NCI-H2227 treated with DMSO at 0.1 percent for 48 hours (cell line): ENCODE results near the gene EPHB4.
"Not testable (repeated sequence)": the region's sequence is repeated elsewhere in the genome, so short reads cannot be mapped to it uniquely, and the experiment has no call there.

Experiments
- DNase-seq: peaks from one replicate; lab custom pipeline; 2025; lab: John Stamatoyannopoulos, UW

Gene EPHB4

DNA sequence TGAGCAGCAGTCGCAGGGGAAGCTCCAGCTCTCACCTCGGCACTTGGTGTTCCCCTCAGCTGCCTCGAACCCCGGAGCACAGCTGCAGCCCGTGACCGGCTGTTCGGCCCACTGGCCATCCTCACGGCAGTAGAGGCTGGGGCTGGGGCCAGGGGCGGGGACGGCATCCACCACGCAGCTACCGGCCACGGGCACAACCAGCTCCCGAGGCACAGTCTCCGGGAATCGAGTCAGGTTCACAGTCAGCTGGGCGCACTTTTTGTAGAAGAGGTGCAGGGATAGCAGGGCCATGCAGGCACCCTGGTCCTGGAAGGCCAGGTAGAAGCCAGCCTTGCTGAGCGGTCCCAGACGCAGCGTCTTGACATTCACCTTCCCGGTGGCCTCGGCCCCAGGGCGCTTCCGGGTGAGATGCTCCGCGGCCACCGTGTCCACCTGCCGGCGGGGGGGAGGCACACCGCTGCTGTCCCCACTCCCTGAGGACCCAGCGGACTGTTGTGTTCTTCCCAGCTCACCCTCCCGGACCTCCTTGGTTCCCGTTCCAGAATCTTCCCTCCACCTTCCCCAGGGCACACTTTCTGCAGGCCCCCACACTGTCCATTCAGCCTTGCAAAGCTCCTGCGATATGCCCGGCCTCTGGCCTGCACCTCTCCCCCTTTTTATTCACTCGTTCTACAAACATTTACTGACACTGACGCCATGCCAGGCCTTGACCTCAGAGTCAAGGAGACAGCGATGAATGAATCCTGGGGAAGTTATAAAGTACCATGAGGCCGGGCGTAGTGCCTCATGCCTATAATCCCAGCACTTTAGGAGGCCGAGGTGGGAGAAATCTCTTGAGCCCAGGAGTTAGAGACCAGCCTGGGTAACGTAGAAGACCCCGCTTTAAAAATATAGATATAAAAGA lies 4.8 kb downstream of the EPHB4 start:
- DNase-seq, result no peak

DNA sequence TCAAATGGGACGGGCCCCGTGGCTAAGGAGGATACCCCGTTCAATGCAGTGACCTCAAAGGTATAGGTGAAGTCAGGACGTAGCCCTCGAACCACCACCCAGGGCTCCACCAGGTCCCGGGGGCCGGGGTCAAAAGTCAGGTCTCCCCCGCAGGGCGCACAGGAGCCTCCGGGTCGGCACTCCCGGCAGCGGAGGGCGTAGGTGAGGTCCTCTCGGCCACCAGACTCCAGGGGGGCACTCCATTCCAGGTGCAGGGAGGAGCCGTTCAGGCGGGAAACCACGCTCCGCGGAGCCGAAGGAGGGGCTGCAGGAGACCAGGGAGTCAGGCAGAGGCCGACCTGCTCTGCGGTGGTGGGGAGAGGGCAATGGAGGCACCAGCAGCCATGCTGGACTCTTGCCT lies 7.7 kb downstream of the EPHB4 start:
- no peak for DNase-seq

DNA sequence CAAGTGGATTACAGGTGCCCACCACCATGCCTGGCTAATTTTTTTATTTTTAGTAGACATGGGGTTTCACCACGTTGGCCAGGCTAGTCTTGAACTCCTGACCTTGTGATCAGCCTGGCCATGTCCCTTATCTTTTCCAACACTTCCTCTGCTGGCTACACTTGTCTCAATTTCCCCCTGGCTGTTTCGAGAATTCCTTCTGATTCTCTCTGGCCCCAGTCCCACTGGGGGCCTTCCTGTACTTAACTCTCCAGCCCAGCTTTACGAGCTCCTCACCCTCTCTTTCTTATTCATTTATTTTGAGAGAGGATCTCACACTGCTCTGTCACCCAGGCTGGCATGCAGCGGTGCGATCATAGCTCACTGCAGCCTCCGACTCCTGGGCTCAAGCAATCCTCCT lies 8.5 kb downstream of the EPHB4 start:
- DNase-seq, result no peak

DNA sequence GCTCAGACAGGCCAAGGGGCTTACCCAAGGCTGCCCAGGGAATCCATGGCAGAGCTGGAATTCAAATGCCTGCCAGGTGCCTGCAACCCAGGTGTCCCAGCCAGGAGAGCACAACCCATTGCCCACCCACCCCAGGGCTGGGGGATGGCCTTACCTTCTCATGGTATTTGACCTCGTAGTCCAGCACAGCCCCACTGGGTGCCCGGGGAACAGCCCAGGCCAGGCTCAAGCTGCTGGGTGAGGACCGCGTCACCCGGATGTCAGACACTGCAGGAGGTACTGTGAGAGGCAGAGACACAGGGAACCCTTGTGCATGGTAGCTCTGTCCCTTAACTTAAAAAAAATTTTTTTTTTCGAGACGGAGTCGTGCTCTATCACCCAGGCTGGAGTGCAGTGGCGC lies 9.0 kb downstream of the EPHB4 start:
- DNase-seq, result no peak

DNA sequence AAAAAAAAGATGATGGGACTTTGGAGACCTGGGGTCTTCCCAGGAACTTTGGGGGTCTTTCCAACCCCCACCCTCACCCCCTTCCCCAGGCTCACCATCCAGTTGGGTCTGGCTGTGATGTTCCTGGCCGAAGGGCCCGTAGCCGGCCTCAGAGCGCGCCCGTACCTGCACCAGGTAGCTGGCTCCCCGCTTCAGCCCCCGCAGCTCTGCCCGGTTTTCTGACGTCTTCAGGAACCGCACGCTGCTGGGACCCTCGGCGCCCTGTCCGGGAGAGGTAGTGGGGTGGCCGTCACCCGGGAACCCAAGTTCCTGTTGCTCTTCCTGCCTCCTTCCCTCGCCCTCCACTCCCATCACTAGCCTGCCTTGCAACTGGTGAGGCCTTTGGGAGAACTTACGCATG lies 10.2 kb downstream of the EPHB4 start:
- DNase-seq, result no peak

DNA sequence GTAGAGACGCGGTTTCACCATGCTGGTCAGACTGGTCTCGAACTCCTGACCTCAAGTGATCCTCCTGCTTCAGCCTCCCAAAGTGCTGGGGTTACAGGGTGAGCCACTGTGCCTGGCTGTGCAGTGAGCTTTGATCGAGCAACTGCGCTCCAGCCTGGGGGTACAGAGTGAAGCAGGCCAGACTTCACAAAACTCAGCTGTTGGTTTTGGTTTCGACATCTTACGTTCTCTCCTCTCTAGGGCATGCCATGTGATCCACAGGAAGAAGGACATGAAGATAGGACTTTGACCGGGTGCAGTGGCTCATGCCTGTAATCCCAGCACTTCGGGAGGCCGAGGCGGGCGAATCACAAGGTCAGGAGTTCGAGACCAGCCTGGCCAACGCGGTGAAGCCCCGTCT lies 10.8 kb downstream of the EPHB4 start:
- not testable (repeated sequence) for DNase-seq

DNA sequence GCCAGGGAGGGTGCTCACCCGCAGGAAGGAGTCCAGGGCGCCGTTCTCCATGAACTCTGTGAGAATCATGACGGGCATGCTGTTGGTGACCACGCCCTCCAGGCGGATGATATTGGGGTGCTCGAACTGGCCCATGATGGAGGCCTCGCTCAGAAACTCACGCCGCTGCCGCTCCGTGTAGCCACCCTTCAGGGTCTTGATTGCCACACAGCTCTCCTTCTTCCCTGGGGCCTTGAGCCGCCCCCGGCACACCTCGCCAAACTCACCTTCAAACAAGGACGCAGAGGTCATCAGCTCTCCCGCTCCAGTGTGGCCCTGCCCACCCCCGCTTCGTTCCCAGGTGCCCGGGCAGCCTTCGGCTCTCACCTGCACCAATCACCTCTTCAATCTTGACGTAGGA lies 14.6 kb downstream of the EPHB4 start:
- DNase-seq, result no peak

DNA sequence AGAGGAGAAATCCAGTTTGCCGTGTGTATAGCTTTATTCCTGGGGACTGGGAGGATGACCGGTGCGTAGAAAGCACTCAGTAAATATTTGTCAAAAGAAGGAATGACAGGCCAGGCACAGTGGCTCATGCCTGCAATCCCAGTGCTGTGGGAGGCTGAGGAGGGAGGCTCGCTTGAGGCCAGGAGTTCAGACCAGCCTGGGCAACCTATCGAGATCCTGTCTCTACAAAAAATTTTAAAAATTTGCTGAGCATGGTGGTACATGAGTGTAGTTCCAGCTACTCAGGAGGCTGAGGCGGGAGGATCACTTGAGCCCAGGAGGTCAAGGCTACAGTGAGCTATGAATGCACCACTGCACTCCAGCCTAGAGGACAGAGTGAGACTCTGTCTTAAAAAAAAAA lies 15.8 kb downstream of the EPHB4 start:
- no peak for DNase-seq

DNA sequence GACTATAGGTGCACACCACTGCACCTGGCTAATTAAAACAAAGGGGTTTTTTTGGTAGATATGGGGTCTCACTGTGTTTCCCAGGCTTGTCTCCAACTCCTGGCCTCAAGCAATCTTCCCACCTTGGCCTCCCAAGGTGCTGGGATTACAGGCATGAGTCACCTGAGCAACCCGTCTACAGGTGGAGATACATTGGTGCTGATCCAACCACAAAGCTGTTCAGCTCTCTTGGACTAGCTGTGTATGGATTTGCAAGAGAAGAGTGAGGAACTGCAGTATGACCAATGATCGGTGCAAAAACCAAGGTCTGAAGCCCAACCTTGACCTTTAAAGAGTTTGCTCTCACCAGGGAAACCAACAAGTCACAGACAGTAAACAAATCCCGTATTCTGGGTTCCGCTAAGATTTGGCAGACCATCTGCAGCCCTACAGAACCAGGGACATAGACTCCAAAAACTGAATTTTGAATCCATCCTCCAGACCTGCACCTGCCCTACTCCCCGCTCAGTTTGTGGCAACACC lies 18.9 kb downstream of the EPHB4 start:
- no peak for DNase-seq

DNA sequence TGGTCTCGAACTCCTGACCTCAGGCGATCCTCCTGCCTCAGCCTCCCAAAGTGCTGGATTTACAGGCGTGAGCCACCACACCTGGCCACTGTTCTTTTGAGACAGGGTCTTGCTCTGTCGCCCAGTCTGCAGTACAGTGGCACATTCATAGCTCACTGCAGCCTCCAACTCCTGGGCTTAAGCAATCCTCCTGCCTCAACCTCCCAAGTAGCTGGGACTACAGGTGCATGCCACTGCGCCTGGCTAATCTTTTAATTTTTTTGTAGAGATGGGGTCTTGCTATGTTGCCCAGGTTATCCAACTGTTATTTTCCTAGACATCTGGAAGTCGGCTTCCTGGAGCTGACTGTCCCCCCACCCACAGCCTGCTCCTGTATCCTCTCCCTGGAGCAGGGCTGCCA lies 20.4 kb downstream of the EPHB4 start:
- DNase-seq, result not testable (repeated sequence)

DNA sequence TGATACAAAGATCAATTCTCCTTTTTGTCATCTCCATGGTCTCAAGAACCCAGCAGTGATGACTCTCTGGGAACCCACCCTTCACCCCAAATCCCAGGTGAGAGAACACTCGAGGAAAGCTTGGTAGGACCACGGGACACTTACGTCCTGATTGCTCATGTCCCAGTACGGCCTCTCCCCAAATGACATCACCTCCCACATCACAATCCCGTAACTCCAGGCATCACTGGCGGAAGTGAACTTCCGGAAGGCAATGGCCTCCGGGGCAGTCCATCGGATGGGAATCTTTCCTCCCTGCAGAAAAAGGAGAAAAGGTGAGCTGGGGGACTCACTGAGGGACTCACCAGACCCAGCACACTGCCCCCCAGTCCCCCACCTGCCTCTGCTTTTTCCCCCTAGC lies 21.0 kb downstream of the EPHB4 start:
- DNase-seq, result no peak

DNA sequence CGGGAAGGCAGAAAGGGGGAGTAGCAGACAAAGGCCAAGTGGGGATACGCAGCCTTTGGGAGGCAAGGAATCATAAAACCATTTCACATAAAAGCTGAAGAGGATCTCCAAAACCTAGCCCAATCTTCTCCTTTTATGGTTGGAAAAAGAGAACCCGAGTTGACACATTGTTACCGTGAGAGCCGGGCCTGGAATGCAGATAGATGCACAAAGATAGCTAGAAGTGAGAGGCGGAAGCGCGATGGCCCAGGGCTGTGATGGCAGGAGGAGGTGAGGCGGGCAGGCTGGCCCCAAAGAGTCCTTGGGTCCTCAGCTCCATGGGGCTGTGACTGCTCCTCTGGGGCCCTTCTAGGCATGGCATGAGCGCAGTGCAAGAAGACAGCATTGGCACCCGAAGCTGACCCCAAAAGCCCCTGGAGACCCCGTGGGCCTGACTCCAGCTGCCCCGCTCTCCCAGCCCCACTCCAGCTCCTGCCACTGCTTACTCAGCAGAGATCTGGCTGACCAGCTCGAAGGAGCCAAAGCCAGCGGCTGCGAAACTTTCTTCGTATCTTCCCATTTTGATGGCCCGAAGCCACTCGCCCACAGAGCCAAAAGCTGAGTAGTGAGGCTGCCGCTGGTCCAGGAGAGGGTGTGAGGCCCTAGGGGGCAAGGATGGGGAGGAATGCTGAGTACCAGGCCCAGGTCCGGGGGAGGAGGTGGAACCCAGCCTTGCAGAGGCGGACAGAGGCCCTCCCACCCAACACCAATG lies 22.5 kb downstream of the EPHB4 start:
- DNase-seq, result no peak

DNA sequence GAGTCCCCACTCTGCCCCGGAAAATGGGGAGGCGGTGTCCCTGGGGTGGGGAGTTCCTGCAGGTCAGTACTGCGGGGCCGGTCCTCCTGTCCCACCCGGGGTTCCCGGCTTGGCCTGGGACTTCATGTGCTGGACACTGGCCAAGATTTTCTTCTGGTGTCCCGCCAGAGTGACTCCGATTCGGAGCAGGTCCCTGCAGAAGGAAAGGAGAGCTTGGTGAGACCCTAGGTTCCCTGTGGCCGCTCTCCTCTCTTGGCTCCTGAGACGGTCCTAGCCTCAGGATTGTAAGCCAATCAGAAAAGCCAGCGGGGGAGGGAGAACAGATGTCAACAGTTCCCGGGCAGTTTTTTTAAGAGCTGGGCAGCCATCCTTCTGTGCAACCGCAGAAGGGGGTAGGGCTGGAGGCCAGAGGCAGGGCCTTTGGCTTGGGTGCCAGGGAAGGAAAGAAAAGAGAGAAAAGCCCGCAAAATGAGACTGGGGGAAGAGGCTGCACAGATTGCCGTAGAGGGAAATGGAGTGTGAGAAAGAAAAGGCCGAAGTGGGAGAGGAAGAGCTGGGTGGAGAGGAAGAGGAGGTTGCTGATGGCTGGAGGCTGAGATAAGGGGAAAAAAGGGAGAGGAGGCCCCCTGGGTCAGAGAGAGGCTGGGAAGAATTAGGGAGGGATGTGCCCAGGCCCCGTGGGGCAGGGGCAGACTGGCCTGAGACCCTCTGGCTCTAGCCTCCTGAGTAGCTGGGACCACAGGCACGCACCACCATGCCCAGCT lies 23.7 kb downstream of the EPHB4 start:
- peak; percentile 86 for DNase-seq

DNA sequence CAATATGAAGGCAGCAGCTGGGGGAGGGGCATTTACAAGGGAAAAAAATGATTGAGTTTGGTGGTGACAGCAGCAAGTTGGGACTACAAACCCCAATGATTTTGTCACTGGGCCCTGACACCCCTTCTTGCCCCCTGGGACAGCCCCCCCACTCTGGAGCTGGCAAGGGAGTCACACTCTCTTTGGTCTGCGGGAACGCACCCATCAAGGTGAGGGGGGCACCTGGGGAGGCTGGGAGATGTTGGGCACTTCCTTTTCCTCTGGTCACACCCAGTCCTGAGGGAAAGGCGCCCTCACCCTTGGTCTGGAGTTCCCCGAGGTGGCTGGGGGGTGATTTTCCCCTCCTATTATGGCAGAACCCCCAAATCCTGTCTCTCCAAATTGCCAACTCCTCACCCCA lies 24.4 kb downstream of the EPHB4 start:
- DNase-seq, result no peak

DNA sequence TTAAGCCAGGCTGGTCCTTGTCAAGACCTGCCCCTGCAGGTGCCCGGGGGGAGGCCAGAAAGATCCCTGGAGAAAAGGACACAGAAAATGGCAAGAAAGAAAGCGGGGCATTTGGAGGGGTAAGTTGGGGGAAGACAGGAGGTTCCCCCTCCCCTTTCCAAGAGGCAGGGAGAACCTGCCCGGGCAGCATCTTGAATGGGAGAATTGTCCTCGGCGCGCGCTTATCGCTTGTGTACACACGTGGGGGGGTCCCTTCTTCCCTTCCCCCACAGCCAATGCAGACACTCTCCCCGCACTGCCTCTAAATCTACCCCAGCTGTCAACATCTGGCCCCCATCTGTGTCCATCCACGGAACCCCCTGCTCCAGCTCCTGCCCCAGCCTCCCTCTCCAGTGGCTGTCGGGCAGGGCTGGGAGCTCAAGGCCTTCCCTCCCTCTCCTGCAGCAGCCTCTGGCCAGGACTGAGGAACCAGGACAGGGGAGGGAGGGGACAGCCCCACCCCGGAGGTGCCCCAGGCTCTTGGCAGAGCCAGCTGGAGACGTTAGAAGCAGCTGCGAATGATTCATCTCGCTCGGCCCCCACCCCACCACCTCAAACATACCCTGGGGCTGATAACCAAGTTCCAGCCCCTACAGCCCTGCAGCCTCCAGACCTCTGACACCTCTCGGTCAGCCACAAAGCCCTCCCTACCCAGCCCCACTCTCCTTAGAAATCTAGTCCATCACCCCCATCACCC lies 25.3 kb downstream of the EPHB4 start:
- DNase-seq, result peak; percentile 40

DNA sequence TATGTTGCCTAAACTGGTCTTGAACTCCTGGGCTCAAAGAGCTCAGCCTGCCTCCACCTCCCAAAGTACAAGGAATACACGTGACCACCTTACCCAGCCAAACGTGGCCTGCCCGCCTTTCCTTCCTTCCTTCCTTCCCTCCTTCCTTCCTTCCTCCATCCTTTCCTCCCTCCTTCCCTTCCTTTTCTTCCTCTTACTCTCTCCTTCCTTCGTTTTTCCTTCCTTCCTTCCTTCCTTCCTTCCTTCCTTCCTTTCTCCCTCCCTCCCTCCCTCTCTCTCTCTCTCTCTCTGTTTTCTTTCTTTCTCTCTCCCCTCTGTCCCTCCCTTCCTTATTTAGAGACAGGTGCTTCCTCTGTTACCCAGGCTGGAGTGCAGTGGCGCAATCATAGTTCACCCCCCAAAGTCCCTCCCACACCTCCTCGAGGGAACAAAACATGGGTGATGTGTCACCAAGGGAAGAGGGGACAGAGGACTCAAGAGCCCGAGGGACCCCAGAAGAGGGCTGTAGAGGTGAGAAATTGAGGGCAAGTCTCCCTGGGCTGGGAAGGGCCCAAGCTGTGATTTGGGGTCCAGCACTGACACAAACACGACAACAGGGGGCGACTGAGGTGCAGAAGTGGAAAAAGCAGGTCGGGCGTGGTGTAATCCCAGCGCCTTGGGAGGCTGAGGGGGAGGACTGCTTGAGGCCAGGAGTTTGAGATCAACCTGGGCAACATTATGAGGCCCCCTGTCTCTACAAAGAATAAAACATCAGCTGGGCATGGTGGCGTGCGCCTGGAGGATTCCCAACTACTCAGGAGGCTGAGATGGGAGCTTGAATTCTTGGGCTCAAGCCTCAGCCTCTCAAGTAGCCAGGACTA lies 28.1 kb downstream of the EPHB4 start:
- peak; percentile 10 for DNase-seq

DNA sequence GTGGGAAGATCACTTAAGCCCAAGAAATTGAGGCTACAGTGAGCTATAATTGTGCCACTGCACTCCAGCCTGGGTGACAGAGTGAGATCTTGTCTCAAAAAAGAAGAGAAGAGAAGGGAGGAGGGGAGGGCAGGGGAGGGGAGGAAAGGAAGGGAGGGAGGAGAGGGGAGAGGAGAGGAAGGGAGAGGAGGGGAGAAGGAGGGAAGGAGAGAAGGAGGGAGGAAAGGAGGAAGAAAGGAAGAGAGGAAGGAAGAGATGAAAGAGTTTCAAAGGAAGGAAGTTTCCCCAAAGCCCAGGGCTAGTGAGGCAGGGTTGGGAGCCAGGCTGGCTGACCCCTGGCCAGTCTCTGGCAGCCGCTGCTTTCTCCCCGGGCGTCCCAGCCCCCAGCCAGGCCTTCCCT lies 32.6 kb downstream of the EPHB4 start:
- no peak for DNase-seq

DNA sequence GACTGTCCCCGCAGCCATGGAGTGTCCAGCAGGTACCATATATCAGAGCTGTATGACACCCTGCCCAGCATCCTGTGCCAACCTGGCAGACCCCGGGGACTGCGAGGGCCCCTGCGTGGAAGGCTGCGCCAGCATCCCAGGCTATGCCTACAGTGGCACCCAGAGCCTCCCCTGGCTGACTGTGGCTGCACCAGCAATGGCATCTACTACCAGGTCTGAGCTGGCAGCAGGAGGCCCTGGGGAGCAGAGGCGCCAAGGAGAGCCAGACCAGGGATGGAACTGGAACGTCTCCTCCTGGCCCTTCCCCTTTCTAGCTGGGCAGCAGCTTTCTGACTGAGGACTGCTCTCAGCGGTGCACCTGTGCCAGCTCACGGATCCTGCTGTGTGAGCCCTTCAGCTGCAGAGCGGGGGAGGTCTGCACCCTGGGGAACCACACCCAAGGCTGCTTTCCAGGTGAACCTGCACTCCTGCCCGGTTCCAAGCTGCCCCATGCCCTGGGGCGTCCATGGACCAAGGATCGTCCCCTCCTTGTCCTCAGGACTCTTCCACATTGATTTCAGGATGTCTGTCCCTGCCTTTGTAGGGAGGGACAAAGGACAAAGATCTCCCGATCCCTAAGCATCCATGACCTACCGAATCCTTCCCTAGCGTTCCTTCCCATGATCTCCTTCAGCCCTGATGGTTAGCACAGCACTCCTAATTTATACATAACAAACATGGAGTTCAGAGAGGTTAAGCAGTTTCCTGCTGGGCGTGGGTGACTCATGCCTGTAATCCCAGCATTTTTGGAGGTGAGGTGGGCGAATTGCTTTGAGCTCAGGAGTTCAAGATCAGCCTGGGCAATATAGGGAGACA lies 33.3 kb downstream of the EPHB4 start:
- DNase-seq, result peak; percentile 2

DNA sequence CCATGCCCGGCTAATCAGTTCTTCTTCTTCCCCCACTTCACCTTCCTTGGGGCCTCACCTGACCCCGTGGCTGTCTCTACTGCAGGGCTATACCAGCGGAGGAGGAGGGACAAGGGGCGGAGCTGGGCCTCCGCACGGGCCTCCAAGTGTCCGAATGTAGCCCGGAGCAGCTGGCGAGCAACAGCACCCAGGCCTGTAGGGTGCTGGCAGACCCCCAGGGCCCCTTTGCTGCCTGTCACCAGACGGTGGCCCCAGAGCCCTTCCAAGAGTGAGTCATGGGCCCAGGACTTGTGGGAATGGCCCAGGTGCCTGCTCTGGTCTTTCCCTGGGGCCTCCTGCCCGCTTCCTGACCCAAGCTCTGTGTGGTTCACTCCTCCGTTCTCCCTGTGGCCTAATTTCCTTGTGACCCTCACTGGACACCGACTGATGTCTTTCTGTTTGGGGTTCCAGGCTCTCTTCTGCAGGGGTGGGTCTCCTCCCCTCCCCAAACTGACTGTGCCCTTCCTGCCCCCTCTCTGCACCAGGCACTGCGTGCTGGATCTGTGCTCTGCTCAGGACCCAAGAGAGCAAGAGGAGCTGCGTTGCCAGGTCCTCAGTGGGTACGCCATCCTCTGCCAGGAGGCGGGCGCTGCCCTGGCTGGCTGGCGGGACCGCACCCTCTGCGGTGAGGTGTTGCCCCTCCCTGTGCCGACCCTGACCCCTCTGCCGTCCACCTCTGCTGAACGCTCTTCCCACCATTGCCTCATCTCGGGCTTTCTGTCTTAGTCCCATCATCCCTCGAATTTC lies 35.2 kb downstream of the EPHB4 start:
- no peak for DNase-seq
